Measurements from ENCODE around the gene CXCL3. TPM values are rescaled to one million over a fixed set of nuclear protein-coding genes. Genes with fewer than 3 reads are reported as not detected.

The CXCL3 gene
- total and polyA plus RNA-seq, 2 experiments from 2014 or later = 3.6 to 19.5 TPM

- Histone ChIP-seq H3F3A (replicated peaks; ENCODE audit: low read depth) (no peaks in the 10 kb centered on the region), H3K79me2 (replicated peaks; ENCODE audit: insufficient read depth) (no peaks in the 10 kb centered on the region), H3K27me3 (ENCODE audit: insufficient read depth) (no peaks in the 10 kb centered on the region), H3K4me2 (no peak overlapping the region), H2AFZ (no peak overlapping the region), H4K20me1 (replicated peaks; ENCODE audit: insufficient read depth) (no peaks in the 10 kb centered on the region), H3K27ac (ENCODE audit: low read depth) (no peak overlapping the region), H3K4me3 (no peak overlapping the region), H3K4me1 (ENCODE audit: insufficient read depth) (peaks cover 16% of the 10 kb centered on the region), H3K9me2 (ENCODE audit: insufficient read depth) (no peaks in the 10 kb centered on the region), H3K36me3 (ENCODE audit: insufficient read depth) (no peaks in the 10 kb centered on the region)
- DNase-seq (ENCODE audit: low spot score) (no peak), ATAC-seq (no peak)
- Mint-ChIP-seq H3K4me3 (no peak overlapping the region), H3K9me3 (no peaks in the 10 kb centered on the region), H3K27me3 (ENCODE audit: insufficient read depth, low read depth, poor library complexity) (no peaks in the 10 kb centered on the region), H3K36me3 (ENCODE audit: low read depth) (no peaks in the 10 kb centered on the region), H3K4me1 (peaks cover 24% of the 10 kb centered on the region), H3K27ac (no peak overlapping the region)
- no peak for TF ChIP-seq ETS1 (IDR thresholded peaks at IDR 0.05)
- no peak for TF ChIP-seq EZH2phosphoT487 (IDR thresholded peaks at IDR 0.05; ENCODE audit: unreplicated experiment)
- TF ChIP-seq CTCF (conservative IDR thresholded peaks at IDR 0.05; ENCODE audit: low read depth in 2 of 2) = no peak
- no peak for TF ChIP-seq ZNF462 (CRISPR knock-in tag; IDR thresholded peaks at IDR 0.05)
- TF ChIP-seq POLR2AphosphoS5 (IDR thresholded peaks at IDR 0.05; ENCODE audit: low read depth) = no peak
- no peak for TF ChIP-seq CREB1 (CRISPR knock-in tag; IDR thresholded peaks at IDR 0.05; ENCODE audit: low read depth)
- no peak for TF ChIP-seq NANOG (IDR thresholded peaks at IDR 0.05; ENCODE audit: borderline replicate concordance)
- no peak for TF ChIP-seq JUNB (IDR thresholded peaks at IDR 0.05; ENCODE audit: unreplicated experiment)
- no peak for TF ChIP-seq REST (IDR thresholded peaks at IDR 0.05; ENCODE audit: unreplicated experiment)
- no peak for TF ChIP-seq EZH2 (IDR thresholded peaks at IDR 0.05; ENCODE audit: low read depth, unreplicated experiment)
- TF ChIP-seq ZNF331 (CRISPR knock-in tag; IDR thresholded peaks at IDR 0.05; ENCODE audit: low read depth) = no peak
- no peak for TF ChIP-seq STAT1 (IDR thresholded peaks at IDR 0.05; ENCODE audit: unreplicated experiment)
- no peak for TF ChIP-seq ZNF114 (CRISPR knock-in tag; IDR thresholded peaks at IDR 0.05)
Measured at GRCh38 chr4:74055498-74055897, 17.0 kb upstream of the CXCL3 start.

Data from GM23338 (cell line).